GM18858 (cell line): ENCODE results near the gene CSMD2.

Experiments
- ATAC-seq: cut with Tn5 transposase; IDR thresholded peaks from one replicate; pipeline ENCODE4 v1.9.1; 2021; ENCODE audit not compliant: unreplicated experiment

The CSMD2 gene

DNA sequence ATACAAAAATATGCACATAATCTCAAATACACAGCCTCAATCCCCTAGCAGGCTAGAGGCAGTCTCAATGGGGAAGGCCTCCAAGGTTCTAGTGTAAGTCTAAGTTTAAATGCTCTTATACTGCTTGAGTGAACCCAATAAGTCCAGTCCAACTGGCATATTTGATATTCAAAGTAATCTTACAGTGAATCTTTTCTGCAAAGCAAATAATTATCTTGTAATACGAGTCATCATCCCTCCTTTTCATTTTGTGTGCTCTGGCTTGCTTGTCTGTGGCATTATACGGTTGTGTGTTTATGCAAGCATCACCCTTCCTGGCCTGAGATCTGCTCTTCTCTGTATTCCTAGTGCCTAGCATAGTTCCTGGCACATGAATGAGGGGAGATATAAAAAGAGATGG lies 468.1 kb downstream of the CSMD2 start:
- no peak for ATAC-seq

GRCh38 chr1:33696311-33696710 lies 468.7 kb downstream of the CSMD2 start:
- no peak for ATAC-seq

- no peak for ATAC-seq
Measured at GRCh38 chr1:33692206-33693188, 472.5 kb downstream of the CSMD2 start.

- no peak for ATAC-seq
Measured at GRCh38 chr1:33687000-33687399, 478.0 kb downstream of the CSMD2 start.

DNA sequence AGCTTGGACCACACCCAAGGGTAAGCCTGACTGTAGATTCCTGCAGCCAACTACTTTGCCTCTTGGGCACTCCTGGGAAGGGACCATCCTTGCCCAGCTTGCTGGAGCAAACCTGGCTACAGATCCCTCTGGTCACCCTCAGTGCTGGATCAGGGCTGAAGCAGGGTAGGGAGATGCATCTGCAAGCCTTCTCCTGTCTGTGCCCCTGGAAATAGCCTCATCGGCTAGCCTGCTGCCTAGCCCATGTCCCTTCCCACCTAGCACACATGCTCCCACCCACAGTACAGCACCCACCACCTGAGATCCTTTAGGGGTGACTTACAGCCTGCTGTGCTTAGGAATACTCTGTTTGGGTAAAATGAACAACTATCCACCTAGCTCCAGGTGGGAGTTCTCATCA lies 478.5 kb downstream of the CSMD2 start:
- no peak for ATAC-seq

GRCh38 chr1:33685256-33685655 lies 479.8 kb downstream of the CSMD2 start:
- no peak for ATAC-seq

DNA sequence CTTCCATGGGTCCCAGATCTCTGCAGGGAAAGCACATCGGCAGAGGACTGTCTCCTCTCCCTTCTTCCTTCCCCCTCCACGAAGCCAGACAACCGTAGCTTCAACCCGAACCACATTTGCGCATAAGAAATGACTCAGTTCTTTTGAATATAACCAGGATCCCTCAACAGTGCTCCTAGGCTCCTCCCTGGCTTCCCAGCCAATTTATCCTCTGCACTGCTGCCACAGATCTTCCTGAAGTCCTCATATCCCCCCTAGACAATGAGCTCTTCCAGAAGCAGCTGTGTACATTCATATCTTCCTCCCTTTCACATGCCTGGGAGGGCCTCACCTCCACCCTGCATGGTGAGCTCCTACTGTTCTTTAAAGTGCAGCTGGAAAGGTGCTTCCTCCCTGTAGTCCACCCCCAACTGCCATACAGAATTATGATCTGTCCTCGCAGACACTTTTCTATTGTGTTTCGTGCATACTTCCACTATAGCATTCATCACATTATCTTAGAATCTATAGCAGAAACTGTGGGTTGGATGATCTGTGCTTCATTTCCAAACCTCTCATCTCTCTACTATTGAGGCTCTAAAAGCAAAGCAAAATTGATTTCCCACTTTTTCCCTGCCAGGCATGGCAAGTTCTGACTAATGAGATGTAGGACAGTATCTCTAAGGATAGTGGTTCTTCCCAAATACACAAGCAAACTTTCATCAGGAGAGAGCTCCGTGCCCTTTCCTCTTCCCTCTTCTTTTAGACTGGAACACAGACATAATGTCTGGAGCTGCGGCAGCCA lies 480.4 kb downstream of the CSMD2 start:
- no peak for ATAC-seq

DNA sequence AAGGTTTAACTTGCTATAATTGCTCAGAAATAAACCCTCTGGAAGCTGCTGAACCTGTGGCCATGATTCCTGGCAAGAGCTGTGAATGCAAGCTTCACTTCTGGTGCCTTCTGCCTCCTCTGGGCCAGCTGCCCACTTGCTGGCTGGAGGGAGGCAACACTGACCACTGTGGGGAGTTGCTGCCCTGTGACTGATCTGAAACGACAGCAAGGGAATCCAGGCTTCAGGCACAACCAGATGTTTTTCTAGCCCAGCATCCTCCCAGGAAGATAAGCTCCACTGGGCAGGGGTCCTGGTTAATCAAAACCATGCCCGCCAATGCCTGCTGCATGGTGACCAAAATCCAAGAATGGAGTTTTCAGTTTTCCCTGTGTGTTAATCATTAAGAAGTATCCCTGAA lies 481.1 kb downstream of the CSMD2 start:
- no peak for ATAC-seq

DNA sequence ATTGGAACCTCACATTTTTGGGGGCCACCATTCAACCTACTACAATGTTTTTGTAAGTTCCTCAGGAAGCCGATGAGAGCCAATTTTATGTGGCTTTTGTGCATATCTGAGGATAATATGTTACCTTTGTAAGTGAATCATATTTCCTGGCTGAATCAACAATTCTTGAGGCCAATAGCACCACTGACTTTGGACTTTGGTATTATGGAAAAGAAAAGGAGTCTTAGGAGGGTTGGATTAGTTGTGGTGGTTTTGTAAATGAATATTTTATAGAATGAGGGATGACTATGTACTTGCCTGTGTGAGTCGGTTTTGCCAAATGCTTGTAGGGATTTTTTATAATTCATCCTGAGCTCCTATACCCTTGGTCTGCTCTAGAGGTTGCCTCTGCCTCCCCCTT lies 482.7 kb downstream of the CSMD2 start:
- ATAC-seq: no peak

- no peak for ATAC-seq
Measured at GRCh38 chr1:33680281-33680840, 484.7 kb downstream of the CSMD2 start.

- ATAC-seq: no peak
Measured at GRCh38 chr1:33670567-33670966, 494.5 kb downstream of the CSMD2 start.

- ATAC-seq: no peak
Measured at GRCh38 chr1:33668695-33669094, 496.3 kb downstream of the CSMD2 start.

DNA sequence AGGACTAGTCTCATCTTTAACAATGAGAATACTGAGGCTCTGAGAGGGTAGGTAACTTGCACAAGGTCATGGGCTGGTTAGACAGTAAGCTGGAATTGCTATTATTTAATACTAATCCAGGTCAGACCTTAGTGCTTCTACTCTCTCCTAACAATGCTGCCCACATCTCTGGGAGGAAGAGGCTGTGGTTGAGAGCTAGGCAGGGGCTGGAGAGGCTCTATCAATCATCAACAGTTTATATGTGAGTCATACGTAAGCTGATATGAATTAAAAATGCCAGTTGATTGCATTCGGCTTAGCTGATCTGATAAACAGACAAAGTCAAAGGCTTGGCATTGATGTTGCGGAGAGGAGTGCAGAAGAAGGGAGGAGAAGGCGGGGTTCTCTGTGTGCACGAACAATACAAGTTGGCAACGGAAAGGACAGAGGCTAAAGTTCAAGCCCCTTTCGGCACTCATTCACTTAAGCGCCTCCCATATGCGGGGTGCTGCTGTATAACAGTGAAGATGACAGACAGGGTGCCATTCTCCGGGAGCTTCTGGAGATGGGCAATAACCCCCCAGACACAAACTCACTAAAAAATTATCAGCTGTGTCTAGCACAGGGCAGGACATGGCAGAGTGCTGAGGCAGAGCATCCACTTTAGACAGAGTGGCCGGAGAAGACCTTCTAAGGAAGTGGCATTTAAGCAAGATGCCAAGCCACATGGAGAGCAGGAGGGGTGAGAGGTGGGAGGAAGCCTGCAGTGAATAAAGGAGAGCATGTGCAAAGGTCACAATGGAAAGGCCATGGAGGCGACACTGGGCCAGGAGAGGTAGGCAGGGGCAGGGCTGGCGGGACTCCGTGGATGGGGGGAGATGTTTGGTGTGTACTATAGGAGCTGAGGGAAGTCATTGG lies 497.4 kb downstream of the CSMD2 start:
- ATAC-seq: no peak

GRCh38 chr1:33666616-33667015 lies 498.4 kb downstream of the CSMD2 start:
- ATAC-seq: no peak

- no peak for ATAC-seq
Measured at GRCh38 chr1:33661811-33662454, 503.1 kb downstream of the CSMD2 start.

- no peak for ATAC-seq
Measured at GRCh38 chr1:33660956-33661355, 504.1 kb downstream of the CSMD2 start.

DNA sequence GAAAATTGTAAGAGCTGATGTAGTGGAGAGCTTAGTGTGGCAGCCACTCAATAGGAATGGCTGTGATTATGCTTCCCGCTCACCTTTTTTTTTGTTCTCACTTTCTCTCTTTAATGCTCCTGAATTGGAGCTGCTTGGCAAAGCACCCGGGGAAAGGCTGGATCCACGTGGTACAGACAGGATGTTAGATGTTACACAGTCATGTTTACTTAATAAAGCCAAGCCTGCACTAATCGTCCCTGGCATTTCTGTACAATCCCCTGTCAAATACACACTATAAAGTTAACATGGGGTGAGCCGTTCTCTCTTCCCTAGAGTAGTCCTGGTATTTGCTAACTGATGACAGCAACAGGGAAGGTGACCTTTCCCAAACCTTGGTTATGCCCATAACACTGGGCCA lies 504.8 kb downstream of the CSMD2 start:
- ATAC-seq: no peak

GRCh38 chr1:33659641-33660040 lies 505.4 kb downstream of the CSMD2 start:
- ATAC-seq: no peak

DNA sequence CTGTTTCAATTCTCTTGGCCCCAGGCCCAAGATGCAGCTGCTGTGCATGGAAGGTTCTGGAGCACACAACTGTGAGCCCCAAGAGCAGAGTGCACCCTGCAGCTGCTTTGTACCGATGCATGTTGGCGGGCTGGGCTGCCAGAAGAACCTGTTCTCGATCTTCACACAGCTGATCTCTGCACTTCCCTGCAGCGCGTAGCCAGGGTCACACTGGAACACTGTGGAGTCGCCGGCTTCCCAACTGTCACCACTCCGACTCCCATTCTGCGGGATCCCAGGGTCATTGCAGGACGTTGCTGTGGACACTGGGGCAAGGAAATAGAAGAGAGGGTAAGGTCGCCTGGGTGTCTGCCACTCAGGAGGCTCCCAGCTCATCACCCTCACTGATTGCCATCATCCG lies 507.2 kb downstream of the CSMD2 start:
- no peak for ATAC-seq

- ATAC-seq: no peak
Measured at GRCh38 chr1:33656467-33657005, 508.5 kb downstream of the CSMD2 start.
